Pancreas (tissue), 10 donors: ENCODE measurements around the gene SPRED1. TPM values are rescaled to one million over a fixed set of nuclear protein-coding genes. Genes with fewer than 3 reads are reported as not detected.

ENCODE experiments used
- ATAC-seq, 4 donors: fragments of 200-7000 bp; cut with Tn5 transposase; one replicate each; pipeline versions ENCODE4 v1.8.0 to v1.9.1; 2020; ENCODE audit warnings: mild to moderate bottlenecking in 4 of 4, moderate library complexity in 4 of 4
- DNase-seq, 6 donors: peaks; one replicate each; pipeline ENCODE4 v3.0.0-alpha.2; 2020
- FAIRE-seq: peaks from 2 replicates; lab custom pipeline; 2012; peaks lifted over from hg19 to GRCh38; lab: Jason Lieb, UNC
- H3K27ac ChIP-seq, 4 donors: fragments of 200-600 bp; sonication (generic); 1 replicate in 3 of 4; 2 replicates in 1 of 4; pipeline versions ENCODE4 v1.5.0 to v1.8.0; 2020
- H3K27me3 ChIP-seq, 4 donors: fragments of 200-600 bp; one replicate each; pipeline ENCODE4 v1.8.0; 2021
- H3K36me3 ChIP-seq, 3 donors: fragments of 200-600 bp; sonication (generic) in 1 of 3; one replicate each; pipeline versions ENCODE4 v1.5.0 to v1.8.0; 2020 to 2021
- H3K4me1 ChIP-seq, 3 donors: fragments of 200-600 bp; one replicate each; pipeline ENCODE4 v1.8.0; 2021
- H3K4me3 ChIP-seq, 4 donors: fragments of 200-600 bp; sonication (generic) in 2 of 4; one replicate each; pipeline versions ENCODE4 v1.5.0 to v1.8.0; 2020 to 2021
- H3K9me3 ChIP-seq, 4 donors: fragments of 200-600 bp; one replicate each; pipeline ENCODE4 v1.8.0; 2021
- WGBS, 2 donors: extraction: QIAGEN DNeasy Blood & Tissue Kit; methylation state at CpG; one replicate each; pipeline ENCODE4 v1.1.7; 2013; 5-methylcytosine and 5-hydroxymethylcytosine counted together
- intact Hi-C, 3 donors: fragments of 100-400 bp; cut with DNase I; formaldehyde crosslinking; loops; one replicate each; pipeline versions ENCODE4 v1.11.1 to v1.14.2; 2022
- polyA plus RNA-seq, 2 donors: library from polyadenylated mRNA; stranded (reverse); fragments of 200-250 nt; gene quantifications; one replicate each; pipeline ENCODE4 v1.2.3, GENCODE V29; 2013
- total RNA-seq, 6 donors: library from RNA; stranded (reverse); fragmentation: NEBNext Ultra II Directional in 4 of 6; extraction: Animal tissue kit (Norgen Biotek cat#: 25700) in 4 of 6; gene quantifications; one replicate each; pipeline versions ENCODE4 v1.2.1 to v1.2.4, GENCODE V29; 2021 to 2023
- TF ChIP-seq, protein P1 (sequence below), 4 donors: fragments of 200-600 bp; sonication (generic) in 3 of 4; IDR thresholded peaks; one replicate each; pipeline versions ENCODE4 v1.5.0 to v1.8.0; 2021; ENCODE audit warnings: antibody characterized with exemption in 4 of 4
- donor health status: healthy with polysubstance abuse.
- donor health status: DM: no; HTN: no; CAD: no; lungs with moderate emphysema.
- donor health status: DM: no; HTN: no; CAD: no.
- donor health status: control.
- donor health status: control.
- donor health status: Bipolar disorder and iron deficiency.
- donor health status: DM: yes; HTN: yes; CAD: no.
- donor health status: DM: no; HTN: no; CAD: no.
- donor health status: DM: no; HTN: no; CAD: no.
- donor health status: DM: yes; HTN: yes; CAD: no.

SPRED1 gene
- total RNA-seq (10 to 100 TPM in 2 of 6 donors, 1 to 10 TPM in 4; 4.3 to 19.2 (median 8.2) TPM), polyA plus RNA-seq (1 to 10 TPM; 2.5 to 3.7 TPM)

DNA sequence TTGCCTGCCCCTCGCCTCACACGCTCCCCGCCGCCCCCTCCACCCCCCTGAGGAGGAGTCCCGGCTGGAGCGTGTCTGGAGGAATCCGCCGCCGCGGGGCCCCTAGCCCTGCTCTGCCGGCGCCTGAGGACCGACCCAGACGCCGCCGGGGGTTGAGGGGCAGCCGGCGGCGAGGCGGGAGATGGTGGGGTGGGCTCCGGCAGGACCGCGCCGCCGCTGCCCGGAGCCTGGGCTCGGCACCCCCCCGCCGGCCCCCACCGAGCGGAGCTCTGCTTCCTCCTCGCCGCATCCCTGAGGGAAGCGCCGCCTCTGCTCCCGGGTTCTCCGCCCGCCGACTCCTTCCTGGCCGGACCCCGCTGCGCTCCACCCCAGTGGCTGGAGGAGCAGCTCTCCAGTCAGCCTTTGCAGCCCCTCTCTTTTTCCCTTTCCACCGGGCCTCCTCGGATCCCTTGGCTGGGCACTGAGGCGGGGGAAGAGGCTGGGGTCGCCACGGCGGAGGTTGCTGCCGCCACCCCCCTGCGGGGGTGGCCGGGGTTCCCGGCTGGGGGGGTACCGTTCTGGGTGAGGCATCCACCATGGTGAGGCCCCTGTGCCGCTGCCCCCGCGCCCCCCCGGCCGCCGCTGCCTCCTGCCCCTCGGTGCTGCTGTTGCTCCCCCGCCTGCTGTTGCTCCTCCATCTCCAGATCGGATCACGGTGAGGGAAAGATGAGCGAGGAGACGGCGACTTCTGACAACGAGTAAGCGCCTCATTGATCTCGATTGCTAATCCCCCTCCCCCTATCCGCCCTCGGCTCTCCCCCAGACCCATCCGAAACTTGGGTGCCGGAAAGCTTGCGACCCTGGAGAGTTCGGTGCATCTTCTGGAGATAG lies at the start of gene SPRED1:
SPRED1 (plus strand) TSS at position 356 of the 870 bp plus-strand sequence; CDS start at position 706, 350 bp downstream.
- TF ChIP-seq, protein P1, sequence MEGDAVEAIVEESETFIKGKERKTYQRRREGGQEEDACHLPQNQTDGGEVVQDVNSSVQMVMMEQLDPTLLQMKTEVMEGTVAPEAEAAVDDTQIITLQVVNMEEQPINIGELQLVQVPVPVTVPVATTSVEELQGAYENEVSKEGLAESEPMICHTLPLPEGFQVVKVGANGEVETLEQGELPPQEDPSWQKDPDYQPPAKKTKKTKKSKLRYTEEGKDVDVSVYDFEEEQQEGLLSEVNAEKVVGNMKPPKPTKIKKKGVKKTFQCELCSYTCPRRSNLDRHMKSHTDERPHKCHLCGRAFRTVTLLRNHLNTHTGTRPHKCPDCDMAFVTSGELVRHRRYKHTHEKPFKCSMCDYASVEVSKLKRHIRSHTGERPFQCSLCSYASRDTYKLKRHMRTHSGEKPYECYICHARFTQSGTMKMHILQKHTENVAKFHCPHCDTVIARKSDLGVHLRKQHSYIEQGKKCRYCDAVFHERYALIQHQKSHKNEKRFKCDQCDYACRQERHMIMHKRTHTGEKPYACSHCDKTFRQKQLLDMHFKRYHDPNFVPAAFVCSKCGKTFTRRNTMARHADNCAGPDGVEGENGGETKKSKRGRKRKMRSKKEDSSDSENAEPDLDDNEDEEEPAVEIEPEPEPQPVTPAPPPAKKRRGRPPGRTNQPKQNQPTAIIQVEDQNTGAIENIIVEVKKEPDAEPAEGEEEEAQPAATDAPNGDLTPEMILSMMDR (IDR thresholded peaks at IDR 0.05): no peak
- 0 to 1% methylated on average over 54 to 75 of the region's 75 CpGs for WGBS, 2 donors
- H3K4me1 ChIP-seq: peaks cover 0 to 7% (median 5%) of the 10 kb centered on the region in 3 donors
- H3K9me3 ChIP-seq: no peaks in the 10 kb centered on the region
- no peaks in the 10 kb centered on the region for H3K27me3 ChIP-seq
- peak within 1 kb of the TSS; percentile 84 to 95 (median 89) for H3K4me3 ChIP-seq
- H3K36me3 ChIP-seq: no peaks in the 10 kb centered on the region
- DNase-seq (peak; percentile 63 to 89 (median 70)), FAIRE-seq (no peak), ATAC-seq (peak; percentile 46 to 68 (median 62))
- intact Hi-C loops: no loop called here
- peak within 1 kb of the TSS; percentile 85 to 99 (median 93) for H3K27ac ChIP-seq

DNA sequence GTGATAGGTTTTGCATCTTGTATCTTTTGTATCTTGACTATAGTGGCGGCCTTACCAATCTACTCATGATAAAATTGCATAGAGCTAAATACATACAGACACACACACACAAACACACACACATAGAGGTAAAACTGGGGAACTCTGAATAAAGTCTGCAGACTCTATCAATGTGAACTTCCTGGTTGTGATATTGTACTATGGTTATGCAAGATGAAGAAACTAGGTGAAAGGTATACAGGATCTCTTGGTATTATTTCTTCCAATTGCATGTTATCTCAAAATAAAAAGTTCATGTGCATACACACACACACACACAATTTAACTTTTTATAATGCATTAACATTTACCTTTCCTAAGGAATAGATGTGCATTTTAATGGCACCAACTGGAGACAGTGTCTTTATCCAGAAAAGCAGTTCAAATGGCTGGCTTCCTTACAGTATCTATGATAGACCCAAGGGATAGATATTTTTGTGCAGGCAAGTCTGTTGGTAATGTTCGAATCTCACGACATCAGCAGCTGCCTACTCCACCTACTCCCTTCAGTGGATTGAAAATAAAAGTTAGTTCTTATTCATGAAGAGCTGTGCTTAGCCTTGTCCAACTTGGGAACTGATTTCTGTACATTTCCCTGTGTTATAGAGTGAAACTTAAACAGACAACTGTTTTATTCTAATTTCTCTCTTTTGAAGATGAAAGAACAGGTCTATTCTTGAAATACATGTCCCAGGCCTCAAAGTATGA lies 46.9 kb upstream of the SPRED1 start:
- Histone ChIP-seq H3K27me3 (no peaks in the 10 kb centered on the region), H3K36me3 (no peaks in the 10 kb centered on the region), H3K4me3 (no peak overlapping the region), H3K27ac (no peak overlapping the region), H3K9me3 (no peaks in the 10 kb centered on the region), H3K4me1 (no peaks in the 10 kb centered on the region)
- intact Hi-C loops: no loop called here
- WGBS, 2 donors: 65 to 68% methylated on average over 3 of the region's 3 CpGs
- no peak for FAIRE-seq
- DNase-seq: no peak
- no peak for ATAC-seq
- TF ChIP-seq, protein P1 (IDR thresholded peaks at IDR 0.05): no peak

DNA sequence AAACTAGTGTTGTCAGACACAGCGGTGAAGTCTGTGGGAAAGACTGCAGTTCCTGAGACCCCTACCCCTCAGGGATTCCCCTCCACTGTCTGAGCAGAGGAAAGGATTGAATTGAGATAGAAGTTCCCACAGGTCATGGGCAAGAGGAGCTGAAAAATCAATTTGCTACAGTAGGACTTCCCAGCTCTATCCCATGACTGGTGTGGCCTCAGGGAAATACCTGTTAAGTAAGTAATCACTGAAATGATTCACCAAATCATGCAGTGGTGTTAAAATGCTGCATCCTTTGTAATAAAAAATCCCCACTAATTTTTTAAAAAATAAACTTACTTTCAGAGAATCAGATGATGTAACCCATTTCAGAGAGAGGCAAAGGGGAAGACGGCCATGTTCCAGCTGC lies 45.0 kb upstream of the SPRED1 start:
- H3K27ac ChIP-seq: no peak overlapping the region
- TF ChIP-seq, protein P1 (IDR thresholded peaks at IDR 0.05): no peak
- ATAC-seq: no peak
- no peak for FAIRE-seq
- intact Hi-C loops: no loop called here
- no peak overlapping the region for H3K4me3 ChIP-seq
- H3K9me3 ChIP-seq: no peaks in the 10 kb centered on the region
- no peaks in the 10 kb centered on the region for H3K27me3 ChIP-seq
- no peaks in the 10 kb centered on the region for H3K4me1 ChIP-seq
- no peak for DNase-seq
- 83 to 94% methylated on average over 2 of the region's 2 CpGs for WGBS, 2 donors
- no peaks in the 10 kb centered on the region for H3K36me3 ChIP-seq

DNA sequence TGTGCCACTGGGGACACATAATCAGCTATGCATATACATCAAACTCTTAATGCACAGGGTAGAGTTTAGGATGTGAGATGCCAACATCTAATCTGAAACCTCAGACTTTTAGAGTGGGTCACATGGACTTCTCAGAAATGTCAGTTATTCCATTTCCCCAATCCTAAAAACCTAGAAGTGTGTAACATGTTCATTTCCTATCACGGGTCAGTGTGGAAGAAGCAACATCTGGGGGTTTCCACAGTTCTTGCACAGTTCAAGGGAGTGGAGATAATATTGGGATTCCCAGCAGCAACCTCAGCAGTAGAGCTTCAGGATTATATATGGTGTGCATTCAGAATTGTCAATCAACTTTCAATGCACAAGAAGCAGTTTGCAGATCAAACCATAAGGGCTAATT lies 44.4 kb upstream of the SPRED1 start:
- TF ChIP-seq, protein P1 (IDR thresholded peaks at IDR 0.05): no peak
- Histone ChIP-seq H3K27ac (no peak overlapping the region), H3K27me3 (no peaks in the 10 kb centered on the region), H3K36me3 (no peaks in the 10 kb centered on the region), H3K4me1 (no peaks in the 10 kb centered on the region), H3K4me3 (no peak overlapping the region), H3K9me3 (no peaks in the 10 kb centered on the region)
- intact Hi-C loops: no loop called here
- DNase-seq (no peak), FAIRE-seq (no peak), ATAC-seq (peak in 1 of 4 donors; percentile 30)
- 90 to 94% methylated on average over 1 of the region's 1 CpG for WGBS, 2 donors
